SHP77 treated with DMSO at 0.1 percent for 48 hours (cell line): ENCODE measurements around the gene PDCL2.
"Not testable (repeated sequence)": the region's sequence is repeated elsewhere in the genome, so short reads cannot be mapped to it uniquely, and the experiment has no call there.

Source experiments
- DNase-seq: peaks from one replicate; lab custom pipeline; 2025; lab: John Stamatoyannopoulos, UW

PDCL2 gene

DNA sequence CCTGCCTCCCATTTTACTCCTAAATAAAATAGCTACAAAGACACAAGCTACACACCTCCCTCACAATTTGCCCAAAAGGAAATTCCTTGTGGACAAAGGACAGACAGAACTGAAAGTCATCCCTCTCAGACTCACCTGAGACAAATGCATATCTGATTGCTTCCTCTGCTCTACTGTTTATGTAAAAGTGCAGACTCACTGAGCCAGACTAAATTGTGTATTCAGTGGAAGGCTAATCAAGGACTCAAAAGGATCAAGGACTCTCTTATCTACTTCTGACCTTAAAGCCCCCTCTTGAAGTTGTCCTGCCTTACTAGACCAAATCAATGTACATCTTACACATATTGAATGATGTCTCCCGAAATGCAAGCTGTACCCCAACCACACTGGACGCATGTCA, 3.9 kb downstream of the PDCL2 start:
- no peak for DNase-seq

DNA sequence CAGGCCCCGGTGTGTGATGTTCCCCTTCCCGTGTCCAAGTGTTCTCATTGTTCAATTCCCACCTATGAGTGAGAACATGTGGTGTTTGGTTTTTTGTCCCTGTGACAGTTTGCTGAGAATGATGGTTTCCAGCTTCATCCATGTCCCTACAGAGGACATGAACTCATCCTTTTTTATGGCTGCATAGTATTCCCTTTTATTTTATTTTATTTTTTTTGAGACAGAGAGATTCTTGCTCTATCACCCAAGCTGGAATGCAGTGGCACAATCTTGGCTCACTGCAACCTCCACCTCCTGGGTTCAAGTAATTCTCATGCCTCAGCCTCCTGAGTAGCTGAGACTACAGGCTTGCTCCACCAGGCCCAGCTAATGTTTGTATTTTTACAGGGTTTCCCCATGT, 9.3 kb downstream of the PDCL2 start:
- not testable (repeated sequence) for DNase-seq

DNA sequence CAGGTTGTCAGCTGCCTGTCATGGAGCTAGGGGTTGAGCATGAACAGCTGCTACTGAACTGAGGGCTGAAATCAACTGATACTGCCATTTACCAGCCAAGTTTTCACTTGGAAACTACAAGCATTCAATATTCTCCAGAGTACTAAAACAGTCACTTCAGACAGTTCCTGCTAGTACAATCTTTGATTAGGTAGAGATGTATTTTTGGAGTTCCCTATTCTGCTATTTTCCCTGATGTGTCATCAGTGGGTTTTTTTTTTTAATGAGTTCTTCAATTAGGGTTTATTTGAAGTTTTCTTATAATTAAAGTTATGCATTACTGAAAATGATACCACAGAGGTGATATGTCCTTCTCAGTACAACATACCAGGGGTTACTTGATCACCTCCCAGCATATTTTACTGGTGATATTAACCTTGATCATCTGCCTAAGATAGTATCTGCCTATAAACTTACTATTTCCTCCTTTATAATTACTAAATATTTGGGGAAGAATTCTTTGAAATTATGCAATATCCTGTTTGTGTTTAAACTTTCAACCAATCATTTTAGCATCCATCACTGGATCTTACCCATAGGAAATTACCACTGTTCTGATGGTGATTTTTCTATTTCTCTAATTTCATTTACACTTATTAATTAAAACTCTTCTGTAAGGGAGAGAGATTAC, 13.6 kb downstream of the PDCL2 start:
- no peak for DNase-seq

DNA sequence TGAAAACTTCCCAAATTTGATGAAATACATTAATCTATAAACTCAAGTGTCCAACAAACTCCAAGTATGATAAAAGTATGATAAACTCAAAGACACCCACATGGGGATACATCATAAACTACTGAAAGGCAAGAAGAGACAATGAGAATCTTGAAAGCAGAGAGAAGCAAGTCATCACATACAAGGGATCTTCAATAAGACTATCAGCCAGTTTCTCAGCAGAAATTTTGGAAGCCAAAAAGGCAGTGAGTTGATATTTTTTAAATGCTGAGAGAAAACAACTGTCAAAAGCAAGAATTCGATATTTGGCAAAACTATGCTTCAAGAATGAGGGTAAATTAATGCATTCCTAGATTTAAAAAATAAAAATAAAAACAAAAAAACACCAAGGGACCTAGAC, 16.5 kb downstream of the PDCL2 start:
- no peak for DNase-seq

GRCh38 chr4:55574252-55574651, 17.8 kb downstream of the PDCL2 start:
- no peak for DNase-seq

- DNase-seq, result no peak
Observed at GRCh38 chr4:55571806-55572205, 20.2 kb downstream of the PDCL2 start.

DNA sequence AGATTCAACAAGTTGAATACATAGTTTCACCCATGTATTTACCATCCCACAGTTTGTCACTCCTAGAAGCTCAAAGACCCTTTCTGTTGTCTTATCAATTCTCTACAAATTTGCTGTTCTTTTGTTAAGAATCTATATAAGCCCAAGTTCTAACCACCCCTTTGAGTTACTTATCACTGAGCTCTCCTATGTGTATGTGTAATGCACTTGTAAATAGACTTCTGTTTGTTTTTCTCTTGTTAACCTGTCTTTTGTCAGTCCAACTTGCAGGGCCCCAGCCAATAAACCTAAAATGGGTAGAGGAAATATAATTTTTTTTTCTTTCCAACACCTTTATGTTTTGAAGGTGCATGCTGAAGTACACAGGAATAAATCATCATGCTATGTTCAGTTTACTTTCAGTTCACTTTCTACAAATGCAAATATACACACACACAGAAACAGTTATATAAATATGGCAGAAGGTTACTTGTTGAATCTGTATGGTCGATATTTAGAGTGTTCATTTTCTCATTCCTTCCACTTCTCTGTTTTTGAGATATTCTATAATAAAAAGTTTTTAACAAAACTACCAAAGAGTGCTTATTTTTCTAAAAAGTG, 23.0 kb downstream of the PDCL2 start:
- no peak for DNase-seq

DNA sequence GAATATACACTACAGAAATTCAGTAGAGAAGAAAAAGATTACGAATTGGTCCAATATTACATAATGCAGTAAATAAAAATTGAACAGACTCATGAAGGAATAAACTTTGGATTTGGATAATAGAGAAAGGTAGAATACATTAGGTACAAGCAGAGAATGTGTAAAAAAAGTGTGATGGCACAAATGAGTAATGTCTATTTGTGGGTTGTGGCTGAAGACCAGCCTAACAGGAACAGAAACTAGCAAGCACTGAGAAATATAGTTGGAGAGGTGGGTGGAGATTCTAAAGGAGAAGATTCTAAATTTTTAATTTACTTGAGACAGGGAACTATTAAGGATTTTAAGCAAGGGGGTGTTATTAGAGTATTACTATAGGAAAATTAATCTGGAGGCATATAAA, 30.2 kb downstream of the PDCL2 start:
- no peak for DNase-seq

DNA sequence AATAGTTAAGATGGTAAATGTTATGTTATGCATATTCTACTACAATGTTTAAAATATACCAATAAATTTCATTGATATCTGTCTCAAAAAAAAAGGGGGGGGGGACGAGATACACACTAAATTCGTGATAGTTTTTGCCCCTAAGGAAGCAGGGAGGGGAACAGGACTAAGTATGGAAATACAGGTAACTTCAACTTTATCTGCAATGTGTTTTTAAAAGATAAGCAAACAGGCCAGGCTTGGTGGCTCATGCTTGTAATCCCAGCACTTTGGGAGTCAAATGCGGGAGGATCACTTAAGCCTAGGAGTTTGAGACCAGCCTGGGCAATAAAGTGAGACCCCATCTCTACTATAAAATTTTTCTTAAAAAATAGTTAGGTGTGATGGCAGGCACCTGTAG, 31.9 kb downstream of the PDCL2 start:
- no peak for DNase-seq

DNA sequence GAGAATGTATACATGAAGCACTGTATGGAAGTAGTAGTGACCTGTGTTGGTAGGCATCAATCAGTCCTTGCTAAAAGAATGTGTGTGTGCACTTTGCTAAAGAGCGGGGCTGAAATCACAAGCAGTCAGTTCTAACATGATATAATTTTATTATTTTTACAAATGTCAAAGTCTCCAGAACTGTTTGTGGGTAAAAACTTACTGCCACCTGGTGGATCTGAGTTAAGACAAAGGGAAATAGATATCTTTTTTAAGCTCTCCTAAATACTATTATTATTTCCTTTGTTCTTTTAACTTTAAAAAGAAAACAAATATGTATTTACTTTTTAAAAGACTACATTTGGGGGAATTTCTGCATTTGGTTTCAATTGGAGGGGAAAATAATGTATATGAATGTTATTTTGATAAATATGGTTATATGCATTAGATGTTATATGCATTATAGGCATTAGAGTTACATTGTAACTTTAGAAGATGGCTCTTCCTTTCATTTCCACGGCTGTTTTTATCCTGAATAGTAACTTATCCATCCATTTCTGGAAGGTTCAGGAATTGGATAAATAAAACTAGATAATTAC, 37.5 kb downstream of the PDCL2 start:
- peak; percentile 9 for DNase-seq

DNA sequence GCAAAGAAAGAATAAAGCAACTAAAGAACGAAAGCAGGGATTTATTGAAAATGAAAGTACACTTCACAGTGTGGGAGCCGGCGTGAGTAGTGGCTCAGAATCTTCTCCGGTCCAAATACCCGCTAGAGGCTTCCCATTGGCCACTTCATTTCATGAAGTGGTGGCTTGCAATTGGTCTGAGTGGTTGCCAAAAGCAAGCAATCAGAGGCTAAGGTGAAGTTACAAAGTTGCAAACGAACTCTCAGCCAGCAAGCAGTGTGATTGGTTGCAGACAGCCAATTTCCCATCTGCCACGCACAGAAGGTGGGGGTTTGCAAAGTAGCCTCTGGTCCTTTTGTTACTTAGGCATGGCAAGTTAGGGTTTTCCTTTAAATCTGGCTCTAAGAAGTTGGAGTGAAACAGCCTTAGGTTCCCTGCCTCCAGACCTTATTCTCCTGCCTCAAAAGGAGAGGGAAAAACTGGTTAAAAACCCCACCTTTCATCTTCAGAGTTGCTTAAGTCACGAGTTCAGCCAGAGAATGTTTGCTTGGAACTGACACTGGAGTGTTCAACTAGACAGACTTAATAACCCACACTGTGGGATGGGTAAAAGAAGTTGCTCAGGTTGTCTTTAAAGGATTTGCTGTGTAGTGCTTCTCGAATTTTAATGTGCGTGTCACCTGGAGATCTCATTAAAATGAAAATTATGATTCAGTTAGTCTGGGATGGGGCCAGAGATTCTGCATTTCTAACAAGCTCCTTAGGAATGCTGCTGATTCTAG, 38.4 kb downstream of the PDCL2 start:
- no peak for DNase-seq

- DNase-seq, result not testable (repeated sequence)
Observed at GRCh38 chr4:55551964-55552363, 40.1 kb downstream of the PDCL2 start.

- DNase-seq, result no peak
Observed at GRCh38 chr4:55549888-55550287, 42.2 kb downstream of the PDCL2 start.

DNA sequence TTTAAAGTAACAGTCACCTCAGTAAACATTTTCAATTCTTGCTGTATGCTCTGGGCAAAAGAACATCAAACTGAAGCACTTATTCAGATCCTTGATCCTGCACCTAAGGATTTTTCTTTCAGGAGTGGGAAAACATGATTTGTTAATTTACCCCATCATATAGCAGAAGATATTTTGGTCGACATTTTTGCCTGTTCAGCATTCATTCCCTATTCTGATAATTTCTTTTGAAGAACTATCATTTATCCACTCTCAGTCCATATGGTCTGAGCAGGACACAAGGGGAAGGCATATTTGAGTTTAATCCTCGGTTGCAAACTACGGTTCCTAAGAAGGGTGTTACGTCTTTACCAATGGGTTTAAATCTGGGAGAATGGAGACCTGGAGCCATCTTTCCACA, 44.1 kb downstream of the PDCL2 start:
- no peak for DNase-seq

DNA sequence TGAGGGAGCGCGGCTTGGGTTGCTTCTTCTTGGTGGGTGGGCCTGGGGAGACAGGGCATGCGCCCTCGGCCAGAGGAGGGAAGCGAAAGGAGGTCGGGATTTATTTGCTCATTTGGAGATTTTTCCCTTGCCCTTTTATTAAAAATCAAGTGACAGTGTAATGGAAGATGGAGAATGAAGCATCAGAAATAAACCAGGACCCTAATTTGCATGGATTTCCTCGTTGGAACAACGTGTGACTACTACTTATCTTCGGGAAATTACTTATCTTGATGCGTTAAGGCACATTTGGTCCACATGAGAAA, 44.6 kb downstream of the PDCL2 start:
- DNase-seq, result no peak

- peak; percentile 78 for DNase-seq
Observed at GRCh38 chr4:55546756-55547465, 45.1 kb downstream of the PDCL2 start, which contains the start of gene CLOCK. CLOCK (minus strand) TSS chr4:55546909; CDS start chr4:55482785, 64,124 bp downstream.

DNA sequence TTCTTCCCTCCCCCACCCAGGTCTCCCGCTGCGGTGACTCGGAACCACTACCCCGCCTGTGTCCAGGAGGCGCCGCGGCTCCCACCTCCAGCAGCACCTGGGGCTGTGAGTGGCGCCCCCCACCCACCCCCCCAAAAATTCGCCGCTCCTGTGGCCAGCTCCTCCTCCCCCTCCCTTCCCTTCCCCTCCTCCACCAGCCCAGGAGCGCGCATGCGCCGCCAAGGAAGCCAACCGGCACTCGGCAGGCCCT, 45.6 kb downstream of the PDCL2 start:
- DNase-seq, result no peak

GRCh38 chr4:55545641-55546505, 46.2 kb downstream of the PDCL2 start:
- DNase-seq, result peak; percentile 48

DNA sequence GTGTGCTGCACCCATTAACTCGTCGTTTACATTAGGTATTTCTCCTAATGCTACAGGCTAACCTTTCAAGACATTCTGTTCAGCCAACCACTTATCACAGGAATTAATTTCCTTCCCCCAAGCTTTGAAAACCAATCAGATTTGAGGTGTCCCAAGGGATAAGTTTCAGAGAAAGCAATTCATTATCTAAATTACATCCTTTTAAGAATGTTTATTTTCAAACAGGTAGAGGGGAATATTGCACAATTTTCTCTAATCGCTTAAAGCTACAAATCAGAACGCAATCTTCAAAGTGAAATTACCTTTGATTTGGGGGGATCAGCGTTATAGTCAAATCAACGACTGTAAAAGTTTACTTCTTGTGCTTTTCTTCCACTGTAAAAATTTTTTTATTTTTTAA, 46.9 kb downstream of the PDCL2 start:
- DNase-seq, result no peak

DNA sequence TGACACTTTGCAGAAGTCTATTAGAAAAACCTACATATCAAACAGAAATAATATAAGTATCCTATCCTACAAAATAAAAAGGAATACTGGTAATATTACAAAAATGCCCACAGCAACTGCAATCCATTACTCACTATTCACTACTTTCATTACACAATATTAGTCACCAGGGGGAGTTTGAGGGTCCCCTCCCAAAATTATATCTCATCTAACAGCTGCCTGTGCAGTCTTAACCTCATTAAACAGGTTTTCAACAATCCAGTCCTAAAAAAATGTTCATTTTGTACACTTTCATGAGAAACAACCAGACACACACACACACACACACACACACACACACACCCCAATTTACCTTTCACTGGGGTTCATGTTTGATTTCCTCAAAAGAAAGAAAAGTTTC, 48.2 kb downstream of the PDCL2 start:
- no peak for DNase-seq

- no peak for DNase-seq
Observed at GRCh38 chr4:55540271-55540670, 51.8 kb downstream of the PDCL2 start.

DNA sequence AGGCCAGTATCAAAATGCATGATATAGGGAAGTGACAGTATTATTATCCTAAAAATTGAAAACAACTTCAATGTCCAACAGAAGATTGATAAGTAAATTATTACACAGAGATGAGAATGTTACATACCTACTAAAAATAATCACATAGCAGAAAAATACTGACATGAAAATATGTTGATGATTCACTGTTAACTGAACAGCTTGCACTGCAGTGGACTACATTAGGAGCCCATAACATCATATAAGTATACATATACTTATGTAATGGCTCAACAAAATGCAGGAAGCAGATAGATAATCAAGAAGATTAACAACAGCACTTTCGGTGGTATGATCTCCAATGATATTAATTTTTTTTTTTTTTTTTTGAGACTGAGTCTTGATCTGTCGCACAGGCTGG, 52.4 kb downstream of the PDCL2 start:
- DNase-seq, result no peak
